Stimulated activated CD8-positive, alpha-beta memory T cell treated with anti-CD3 and anti-CD28 coated beads, Interleukin-7, amount 100 ng/mL, for 4 hours (primary cell): ENCODE measurements around the gene CPNE7.
A peak's percentile ranks its signal among the peaks of the same experiment; 100 is the strongest.

Experiments used
- DNase-seq, 2 donors: peaks; one replicate each; pipeline ENCODE4 v3.0.0-alpha.2; 2020; ENCODE audit warnings: low read depth in 2 of 2

The CPNE7 gene

DNA sequence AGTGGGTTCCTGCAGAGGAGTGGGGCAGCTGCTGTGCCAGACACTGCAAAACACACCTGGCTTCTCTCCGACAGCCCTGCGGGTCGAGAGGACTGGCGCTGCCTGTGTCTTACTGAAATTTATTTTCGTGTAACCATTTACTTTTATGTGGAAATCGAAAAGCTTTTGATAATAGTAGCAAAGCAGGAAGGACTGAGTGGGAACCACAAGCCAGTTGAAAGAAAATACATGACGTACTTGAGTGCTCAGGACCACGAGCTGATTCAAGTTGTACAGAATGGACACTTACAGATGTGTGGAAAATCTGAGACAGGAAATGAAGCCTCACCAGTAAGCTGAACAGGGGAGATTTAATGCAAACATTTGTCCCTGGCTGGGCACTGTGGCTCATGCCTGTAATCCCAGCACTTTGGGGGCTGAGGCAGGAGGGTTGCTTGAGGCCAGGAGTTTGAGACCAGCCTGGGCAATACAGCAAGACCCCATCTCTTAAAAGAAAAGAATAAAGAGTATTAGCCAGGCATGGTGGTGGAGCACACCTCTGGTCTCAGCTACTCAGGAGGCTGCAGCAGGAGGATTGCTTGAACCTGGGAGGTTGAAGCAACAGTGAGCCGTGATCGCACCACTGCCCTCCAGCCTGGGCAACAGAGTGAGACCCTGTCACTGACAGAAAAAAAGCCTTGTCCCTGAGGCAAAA is 26.4 kb upstream of the CPNE7 start:
- DNase-seq, result no peak

DNA sequence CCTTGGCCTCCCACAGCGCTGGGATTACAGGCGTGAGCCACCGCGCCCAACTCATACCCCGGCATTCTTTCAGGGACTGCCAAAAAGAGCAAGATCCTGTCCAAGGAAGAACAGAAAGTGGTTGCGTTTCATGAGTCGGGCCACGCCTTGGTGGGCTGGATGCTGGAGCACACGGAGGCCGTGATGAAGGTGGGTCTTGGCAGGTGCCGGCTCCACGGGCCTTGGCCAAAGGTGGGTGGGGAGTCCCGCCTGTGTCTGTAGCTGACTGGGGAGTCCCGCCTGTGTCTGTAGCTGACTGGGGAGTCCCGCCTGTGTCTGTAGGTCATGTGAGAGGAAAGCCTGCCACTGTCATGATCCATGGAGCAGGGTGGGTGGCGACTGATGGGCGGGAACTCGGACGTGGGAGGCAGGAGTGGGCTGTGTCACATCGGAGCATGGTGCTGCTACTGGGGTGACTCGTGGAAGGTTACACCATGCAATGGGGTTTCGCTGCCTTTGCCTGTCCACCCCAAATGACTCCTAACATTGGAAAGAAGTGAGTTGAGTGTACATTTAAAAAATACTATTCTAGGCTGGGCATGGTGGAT is 25.0 kb upstream of the CPNE7 start:
- no peak for DNase-seq

DNA sequence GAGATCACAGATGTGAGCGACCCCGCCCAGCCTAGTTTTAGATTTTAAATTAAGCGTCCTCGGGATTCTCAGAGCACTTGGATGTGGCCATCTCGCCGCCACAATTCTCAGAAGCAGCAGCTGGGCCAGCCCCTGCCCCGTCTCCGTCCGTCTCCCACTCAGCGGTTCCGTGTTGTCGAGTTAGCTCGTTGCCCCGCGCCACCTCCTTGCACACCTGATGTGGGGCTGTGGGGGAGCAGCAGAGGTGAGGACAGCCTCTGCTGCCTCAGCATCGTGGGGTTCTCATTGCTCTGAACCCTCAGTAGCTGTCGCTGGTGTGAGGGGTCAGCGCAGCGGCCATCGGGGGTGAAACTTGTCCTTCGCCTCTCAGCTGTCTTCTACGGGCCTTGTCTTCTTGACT is 23.2 kb upstream of the CPNE7 start:
- DNase-seq, result no peak

DNA sequence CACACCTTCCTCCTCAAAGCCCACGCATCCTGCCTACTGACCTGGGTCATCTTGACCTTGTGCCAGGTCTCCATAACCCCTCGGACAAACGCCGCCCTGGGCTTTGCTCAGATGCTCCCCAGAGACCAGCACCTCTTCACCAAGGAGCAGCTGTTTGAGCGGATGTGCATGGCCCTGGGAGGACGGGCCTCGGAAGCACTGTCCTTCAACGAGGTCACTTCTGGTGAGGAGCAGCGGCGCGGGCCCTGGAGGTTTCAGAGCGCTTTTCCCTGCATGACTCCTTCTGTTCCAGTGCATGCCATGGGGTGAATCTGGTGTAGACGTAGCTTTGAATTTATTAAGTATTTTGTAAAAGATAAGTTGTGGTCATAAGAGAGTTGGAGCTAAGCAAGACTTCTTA is 22.6 kb upstream of the CPNE7 start:
- no peak for DNase-seq

DNA sequence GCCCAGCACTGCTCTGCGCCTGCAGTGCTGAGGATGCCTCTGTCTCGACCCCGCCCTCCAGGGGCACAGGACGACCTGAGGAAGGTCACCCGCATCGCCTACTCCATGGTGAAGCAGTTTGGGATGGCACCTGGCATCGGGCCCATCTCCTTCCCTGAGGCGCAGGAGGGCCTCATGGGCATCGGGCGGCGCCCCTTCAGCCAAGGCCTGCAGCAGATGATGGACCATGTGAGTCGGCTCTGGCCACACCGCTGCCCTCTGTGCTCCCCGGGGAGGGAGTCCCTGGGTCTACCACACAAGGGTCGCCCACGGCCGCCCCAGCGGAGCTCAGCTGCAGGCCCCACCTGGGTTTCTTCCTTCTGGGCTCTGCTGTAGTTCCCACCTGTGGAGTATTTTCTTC is 21.8 kb upstream of the CPNE7 start:
- DNase-seq, result no peak

DNA sequence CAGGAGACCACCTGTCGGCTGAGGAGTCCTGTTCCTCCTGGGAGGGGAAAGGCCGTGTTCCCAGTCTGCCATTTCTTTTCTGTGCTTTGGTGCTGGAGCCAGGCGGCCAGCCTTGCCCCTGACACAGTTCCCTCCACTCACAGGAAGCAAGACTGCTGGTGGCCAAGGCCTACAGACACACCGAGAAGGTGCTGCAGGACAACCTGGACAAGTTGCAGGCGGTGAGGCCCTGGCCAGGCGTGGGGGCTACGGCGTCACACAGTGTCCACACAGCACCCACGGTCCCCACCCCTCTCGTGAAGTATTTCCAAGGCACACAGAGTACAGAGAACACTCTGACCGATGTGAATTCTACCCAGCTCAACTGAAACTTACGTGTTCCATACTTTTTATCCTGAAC is 21.2 kb upstream of the CPNE7 start:
- DNase-seq, result no peak

DNA sequence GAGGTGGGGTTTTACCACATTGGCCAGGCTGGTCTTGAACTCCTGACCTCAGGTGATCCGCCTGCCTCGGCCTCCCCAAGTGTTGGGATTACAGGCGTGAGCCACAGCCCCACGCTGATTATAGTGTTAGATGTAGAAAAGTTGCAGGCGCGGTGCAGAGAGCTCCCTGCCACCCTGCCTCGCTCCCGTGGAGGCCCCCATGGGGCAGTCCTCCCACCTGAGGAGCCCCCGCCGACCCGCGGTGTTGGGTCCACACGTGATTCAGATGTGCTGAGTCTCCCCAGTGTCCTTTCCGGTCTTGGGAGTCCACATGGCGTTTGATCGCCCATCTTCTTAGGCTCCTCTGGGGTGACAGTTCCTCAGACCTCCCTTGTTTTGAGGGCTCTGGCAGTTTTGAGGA is 20.3 kb upstream of the CPNE7 start:
- no peak for DNase-seq

DNA sequence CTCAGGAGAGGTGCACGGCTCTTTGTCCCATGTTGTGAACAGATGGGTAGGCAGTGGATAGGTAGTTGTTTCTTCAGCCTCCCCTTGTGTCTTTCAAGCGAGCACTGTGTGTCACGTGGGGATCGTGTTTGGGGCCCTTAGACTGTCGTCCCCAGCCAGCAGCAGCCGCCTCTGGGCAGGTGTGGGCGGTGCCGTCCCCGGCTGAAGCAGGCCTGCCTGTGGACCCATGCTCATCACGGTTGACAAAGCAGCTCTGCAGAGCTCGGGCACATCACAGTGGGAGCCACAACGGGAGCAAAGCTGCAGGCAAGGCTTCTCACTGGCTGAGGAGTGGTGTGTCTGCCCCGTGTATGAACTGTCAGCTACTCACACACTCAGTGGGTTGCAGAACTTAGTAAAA is 19.8 kb upstream of the CPNE7 start:
- DNase-seq, result no peak

DNA sequence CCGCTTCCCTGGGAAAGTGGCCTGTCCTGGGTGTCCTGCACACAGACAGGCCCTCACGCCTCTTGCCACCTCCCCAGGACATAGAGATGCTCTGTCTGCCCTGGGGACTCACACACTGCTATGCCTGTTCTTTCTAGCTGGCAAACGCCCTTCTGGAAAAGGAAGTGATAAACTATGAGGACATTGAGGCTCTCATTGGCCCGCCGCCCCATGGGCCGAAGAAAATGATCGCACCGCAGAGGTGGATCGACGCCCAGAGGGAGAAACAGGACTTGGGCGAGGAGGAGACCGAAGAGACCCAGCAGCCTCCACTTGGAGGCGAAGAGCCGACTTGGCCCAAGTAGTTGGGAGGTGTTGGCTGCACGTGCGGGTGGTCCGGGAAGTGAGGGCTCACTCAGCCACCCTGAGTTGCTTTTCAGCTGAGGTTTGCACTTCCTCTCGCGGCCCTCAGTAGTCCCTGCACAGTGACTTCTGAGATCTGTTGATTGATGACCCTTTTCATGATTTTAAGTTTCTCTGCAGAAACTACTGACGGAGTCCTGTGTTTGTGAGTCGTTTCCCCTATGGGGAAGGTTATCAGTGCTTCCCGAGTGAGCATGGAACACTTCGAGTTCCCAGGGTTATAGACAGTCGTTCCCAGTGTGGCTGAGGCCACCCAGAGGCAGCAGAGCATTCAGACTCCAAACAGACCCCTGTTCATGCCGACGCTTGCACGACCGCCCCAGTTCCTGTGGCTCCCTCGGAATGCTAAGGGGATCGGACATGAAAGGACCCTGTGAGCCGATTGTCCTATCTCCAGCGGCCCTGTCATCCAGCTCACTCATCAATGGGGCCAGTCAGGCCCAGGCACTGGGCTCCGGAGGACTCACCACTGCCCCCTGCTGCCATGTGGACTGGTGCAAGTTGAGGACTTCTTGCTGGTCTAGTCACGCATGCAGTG is 18.5 kb upstream of the CPNE7 start:
- peak; percentile 63 to 65 for DNase-seq

DNA sequence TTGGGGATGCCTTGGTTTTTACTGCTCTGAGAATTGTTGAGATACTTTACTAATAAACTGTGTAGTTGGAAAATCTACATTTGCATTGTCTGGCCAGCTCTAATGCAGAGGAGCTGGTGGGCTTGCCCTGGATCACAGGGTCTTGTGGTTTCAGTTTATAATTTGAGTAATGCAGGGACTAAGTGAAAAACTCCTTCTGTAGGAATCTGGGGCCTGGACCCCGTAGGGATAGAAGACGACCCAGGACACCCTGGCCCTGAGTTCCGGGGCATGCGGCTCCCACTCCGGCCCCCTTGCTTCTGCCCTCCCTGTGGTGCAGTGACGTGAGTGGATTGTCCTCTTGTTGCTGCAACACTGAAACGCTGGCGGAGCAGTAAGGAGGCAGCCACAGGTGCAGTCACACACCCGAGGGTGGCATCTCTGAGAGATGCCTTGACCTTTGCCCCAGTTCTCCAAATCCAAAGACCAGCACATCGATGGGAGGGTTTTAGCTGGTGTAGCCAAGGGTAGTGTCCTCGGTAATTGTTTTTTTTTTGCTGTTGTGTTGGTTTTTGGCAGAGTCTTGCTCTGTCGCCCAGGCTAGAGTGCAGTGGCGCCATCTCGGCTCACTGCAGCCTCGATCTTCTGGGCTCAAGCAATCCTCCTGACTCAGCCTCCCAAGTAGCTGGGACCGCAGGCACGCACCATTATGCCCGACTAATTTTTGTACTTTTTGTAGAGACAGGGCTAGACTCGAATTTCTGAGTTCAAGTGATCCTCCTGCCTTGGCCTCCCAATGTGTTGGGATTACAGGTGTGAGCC is 17.7 kb upstream of the CPNE7 start:
- DNase-seq, result no peak

DNA sequence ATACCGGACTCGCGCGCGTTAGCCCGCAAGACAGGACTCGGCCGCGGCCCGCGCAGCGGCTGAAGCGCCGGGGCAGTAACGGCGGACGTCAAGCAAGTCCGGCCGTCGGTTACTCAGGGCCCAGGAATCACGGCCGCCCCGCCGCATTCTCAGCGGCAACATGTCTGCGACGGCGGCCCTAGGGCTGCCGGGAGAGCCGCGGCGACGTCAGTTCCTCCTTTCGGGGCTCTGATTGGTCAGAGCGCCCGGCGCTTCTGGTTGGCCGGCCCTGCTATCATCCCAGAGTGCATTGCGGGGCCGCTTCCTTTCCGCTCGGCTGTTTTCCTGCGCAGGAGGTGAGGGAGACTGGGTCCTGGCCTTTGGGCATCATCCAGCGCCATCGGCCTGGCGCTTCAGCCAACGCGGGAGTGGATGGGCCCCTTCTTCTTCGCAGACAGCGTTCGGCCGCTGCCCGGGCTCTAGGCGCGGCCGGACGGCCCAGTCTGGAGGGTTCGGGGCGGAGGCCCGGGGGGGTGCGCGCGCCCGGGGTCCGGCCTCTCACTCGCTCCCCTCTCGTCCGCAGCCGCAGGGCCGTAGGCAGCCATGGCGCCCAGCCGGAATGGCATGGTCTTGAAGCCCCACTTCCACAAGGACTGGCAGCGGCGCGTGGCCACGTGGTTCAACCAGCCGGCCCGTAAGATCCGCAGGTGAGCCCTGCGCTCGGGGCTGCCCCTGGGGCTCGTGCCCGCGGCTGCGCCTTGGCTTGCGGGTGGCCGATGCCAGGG is 15.0 kb upstream of the CPNE7 start, which contains the start of gene RPL13:
RPL13 (plus strand) TSS at position 305 of the 764 bp plus-strand sequence; CDS start at position 583, 278 bp downstream.
- DNase-seq, result peak; percentile 89 to 92

DNA sequence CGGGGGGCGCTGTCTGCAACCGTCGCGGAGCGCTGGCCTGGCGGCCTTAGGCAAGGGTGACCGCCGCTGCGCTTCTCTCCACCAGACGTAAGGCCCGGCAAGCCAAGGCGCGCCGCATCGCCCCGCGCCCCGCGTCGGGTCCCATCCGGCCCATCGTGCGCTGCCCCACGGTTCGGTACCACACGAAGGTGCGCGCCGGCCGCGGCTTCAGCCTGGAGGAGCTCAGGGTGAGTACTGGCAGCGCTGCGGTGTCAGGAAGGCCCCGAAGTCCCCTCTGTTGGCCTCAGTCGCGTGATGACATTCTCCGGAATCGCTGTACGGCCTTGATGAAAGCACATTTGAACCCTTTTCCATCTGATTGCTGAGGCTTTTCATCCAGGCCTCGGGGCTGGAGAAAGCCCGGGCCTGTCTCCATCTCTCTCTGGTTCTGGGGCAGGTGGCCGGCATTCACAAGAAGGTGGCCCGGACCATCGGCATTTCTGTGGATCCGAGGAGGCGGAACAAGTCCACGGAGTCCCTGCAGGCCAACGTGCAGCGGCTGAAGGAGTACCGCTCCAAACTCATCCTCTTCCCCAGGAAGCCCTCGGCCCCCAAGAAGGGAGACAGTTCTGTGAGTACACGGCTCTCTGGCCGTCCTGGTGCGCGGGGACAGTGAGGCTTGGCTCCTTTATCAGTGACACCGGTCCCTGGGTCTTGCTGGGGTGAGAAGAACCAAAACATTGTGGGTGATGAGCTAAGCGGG is 14.2 kb upstream of the CPNE7 start:
- no peak for DNase-seq

DNA sequence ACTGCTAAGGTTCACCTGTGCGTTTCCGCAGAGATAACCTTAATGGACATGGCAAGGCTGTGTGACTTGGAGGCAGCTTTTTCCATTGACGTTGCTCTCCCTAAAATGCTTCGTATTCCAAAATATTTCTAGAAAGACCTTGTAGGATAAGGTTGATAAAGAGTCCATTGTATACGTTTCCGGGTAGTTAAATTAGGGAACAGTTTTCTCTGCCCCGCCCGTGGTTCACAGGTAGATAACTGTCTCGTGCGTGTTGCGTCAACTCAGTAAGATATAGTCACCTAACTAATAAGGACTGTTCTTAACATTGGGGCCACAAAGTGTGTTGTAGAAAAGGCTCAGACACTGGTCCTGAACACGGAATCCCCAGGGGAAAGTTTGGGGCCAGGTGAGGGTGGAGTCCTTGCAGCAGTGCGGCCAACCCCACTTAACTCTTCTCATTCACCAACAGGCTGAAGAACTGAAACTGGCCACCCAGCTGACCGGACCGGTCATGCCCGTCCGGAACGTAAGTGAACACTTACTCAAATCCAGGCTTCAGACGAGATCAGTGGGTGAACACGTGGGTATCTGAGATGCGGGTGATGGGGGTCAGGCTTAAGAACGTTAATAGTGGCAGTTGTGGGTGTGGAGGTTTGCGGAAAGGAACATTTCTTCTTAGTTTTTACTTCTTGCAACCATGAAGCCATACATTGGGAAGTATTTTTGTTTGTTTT is 13.5 kb upstream of the CPNE7 start:
- no peak for DNase-seq

DNA sequence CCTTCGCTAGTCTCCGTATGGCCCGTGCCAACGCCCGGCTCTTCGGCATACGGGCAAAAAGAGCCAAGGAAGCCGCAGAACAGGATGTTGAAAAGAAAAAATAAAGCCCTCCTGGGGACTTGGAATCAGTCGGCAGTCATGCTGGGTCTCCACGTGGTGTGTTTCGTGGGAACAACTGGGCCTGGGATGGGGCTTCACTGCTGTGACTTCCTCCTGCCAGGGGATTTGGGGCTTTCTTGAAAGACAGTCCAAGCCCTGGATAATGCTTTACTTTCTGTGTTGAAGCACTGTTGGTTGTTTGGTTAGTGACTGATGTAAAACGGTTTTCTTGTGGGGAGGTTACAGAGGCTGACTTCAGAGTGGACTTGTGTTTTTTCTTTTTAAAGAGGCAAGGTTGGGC is 12.6 kb upstream of the CPNE7 start:
- DNase-seq, result no peak

DNA sequence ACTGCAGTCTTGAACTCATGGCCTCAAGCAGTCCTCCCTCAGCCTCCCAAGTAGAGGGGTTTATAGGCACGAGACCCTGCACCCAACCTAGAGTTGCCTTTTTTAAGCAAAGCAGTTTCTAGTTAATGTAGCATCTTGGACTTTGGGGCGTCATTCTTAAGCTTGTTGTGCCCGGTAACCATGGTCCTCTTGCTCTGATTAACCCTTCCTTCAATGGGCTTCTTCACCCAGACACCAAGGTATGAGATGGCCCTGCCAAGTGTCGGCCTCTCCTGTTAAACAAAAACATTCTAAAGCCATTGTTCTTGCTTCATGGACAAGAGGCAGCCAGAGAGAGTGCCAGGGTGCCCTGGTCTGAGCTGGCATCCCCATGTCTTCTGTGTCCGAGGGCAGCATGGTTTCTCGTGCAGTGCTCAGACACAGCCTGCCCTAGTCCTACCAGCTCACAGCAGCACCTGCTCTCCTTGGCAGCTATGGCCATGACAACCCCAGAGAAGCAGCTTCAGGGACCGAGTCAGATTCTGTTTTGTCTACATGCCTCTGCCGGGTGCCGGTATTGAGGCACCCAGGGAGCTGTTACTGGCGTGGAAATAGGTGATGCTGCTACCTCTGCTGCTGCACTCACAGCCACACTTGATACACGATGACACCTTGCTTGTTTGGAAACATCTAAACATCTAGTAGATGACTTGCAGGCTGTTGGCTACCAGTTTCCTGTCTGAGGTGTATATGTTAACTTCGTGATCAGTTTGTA is 11.7 kb upstream of the CPNE7 start:
- no peak for DNase-seq

DNA sequence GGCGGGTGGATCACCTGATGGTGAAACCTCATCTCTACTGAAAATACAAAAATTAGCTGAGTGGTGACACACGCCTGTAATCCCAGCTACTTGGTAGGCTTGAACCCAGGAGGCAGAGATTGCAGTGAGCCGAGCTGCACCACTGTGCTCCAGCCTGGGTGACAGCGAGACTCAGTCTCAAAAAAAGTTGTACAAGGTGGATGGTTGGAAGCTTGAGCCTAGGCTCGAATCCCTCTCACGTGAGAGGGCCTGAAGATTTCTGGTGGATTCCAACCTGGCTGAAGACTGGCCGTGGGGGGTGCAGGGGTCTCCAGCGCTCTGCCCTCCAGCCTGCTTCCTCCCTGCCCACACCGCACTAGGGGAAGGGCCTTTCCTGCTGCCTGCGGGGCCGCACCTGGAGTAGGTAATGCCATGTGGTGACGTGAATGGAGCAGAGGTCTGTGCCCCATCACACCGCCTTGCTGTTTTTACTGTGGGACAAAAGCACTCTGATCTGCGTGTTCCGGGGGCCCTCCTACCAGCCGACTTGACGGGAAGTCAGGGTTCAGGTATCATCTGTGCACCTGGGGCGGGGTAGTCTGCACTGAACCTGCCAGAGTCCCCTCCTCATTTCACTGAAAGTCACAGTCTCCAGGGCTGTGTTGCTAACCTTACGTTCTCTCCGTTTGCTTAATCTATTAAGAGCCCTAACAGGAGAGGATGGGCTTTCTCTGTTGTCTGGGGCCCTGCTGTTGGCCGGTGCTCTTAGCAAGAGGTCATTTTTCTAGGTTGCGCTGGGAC is 10.9 kb upstream of the CPNE7 start:
- no peak for DNase-seq

DNA sequence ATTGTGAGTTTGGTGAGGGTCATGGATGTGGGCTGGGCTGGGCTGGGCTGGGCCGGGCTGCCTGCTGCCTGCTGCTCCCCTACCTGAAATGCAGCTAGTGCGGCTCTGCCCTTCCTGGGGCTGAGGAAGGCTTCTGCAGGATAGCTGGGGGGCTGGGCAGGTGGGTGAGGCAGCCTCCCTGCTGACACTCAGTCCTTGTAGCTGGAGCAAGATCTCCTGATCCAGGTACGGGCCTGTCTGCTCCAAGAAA is 10.4 kb upstream of the CPNE7 start:
- DNase-seq, result no peak
